Measurements from ENCODE around the gene RRP36.
A peak's percentile ranks its signal among the peaks of the same experiment; 100 is the strongest.

Gene RRP36

GRCh38 chr6:43013097-43013842, 8.2 kb upstream of the RRP36 start:
- no peaks in the 10 kb centered on the region for H3K27me3 ChIP-seq (ENCODE audit: insufficient read depth, low read length)
- no peak overlapping the region for H2AFZ ChIP-seq (ENCODE audit: low read depth, low read length)
- H3K4me1 ChIP-seq (ENCODE audit: insufficient read depth, low read length), result peaks cover 21% of the 10 kb centered on the region
- H3K4me3 ChIP-seq (ENCODE audit: low read length), result peak overlapping the region; percentile 89
- H3K36me3 ChIP-seq (ENCODE audit: insufficient read depth, low read length), result peaks cover 50% of the 10 kb centered on the region
- H3K9me3 ChIP-seq (ENCODE audit: low read length), result no peaks in the 10 kb centered on the region

- no peaks in the 10 kb centered on the region for H3K27me3 ChIP-seq (ENCODE audit: insufficient read depth, low read length)
- H2AFZ ChIP-seq (ENCODE audit: low read depth, low read length), result no peak within 1 kb of the TSS
- H3K9me3 ChIP-seq (ENCODE audit: low read length), result no peaks in the 10 kb centered on the region
- peak within 1 kb of the TSS; percentile 89 for H3K4me3 ChIP-seq (ENCODE audit: low read length)
- H3K36me3 ChIP-seq (ENCODE audit: insufficient read depth, low read length), result peaks cover 49% of the 10 kb centered on the region
- peaks cover 21% of the 10 kb centered on the region for H3K4me1 ChIP-seq (ENCODE audit: insufficient read depth, low read length)
These were observed 7.5 kb upstream of the RRP36 start, which contains the start of the genes KLHDC3 and MEA1 for GRCh38 chr6:43013843-43014433. Gene KLHDC3 (plus strand): TSS chr6:43014249. CDS start chr6:43017193, 2,944 bp downstream. Gene MEA1 (minus strand): TSS chr6:43013946. CDS start chr6:43013813, 133 bp downstream.

- Histone ChIP-seq H3K9me3 (ENCODE audit: low read length) (no peaks in the 10 kb centered on the region), H3K4me3 (ENCODE audit: low read length) (peak overlapping the region; percentile 89), H3K27me3 (ENCODE audit: insufficient read depth, low read length) (no peaks in the 10 kb centered on the region), H3K4me1 (ENCODE audit: insufficient read depth, low read length) (peaks cover 21% of the 10 kb centered on the region), H3K36me3 (ENCODE audit: insufficient read depth, low read length) (peaks cover 50% of the 10 kb centered on the region), H2AFZ (ENCODE audit: low read depth, low read length) (no peak overlapping the region)
These were observed 7.0 kb upstream of the RRP36 start for GRCh38 chr6:43014434-43014909.

GRCh38 chr6:43016176-43016942, 5.1 kb upstream of the RRP36 start:
- peaks cover 46% of the 10 kb centered on the region for H3K36me3 ChIP-seq (ENCODE audit: insufficient read depth, low read length)
- H2AFZ ChIP-seq (ENCODE audit: low read depth, low read length), result no peak overlapping the region
- no peaks in the 10 kb centered on the region for H3K9me3 ChIP-seq (ENCODE audit: low read length)
- H3K27me3 ChIP-seq (ENCODE audit: insufficient read depth, low read length), result no peaks in the 10 kb centered on the region
- no peak overlapping the region for H3K4me3 ChIP-seq (ENCODE audit: low read length)
- H3K4me1 ChIP-seq (ENCODE audit: insufficient read depth, low read length), result peaks cover 30% of the 10 kb centered on the region

- peaks cover 29% of the 10 kb centered on the region for H3K4me1 ChIP-seq (ENCODE audit: insufficient read depth, low read length)
- H2AFZ ChIP-seq (ENCODE audit: low read depth, low read length), result no peak overlapping the region
- no peaks in the 10 kb centered on the region for H3K9me3 ChIP-seq (ENCODE audit: low read length)
- no peaks in the 10 kb centered on the region for H3K27me3 ChIP-seq (ENCODE audit: insufficient read depth, low read length)
- H3K4me3 ChIP-seq (ENCODE audit: low read length), result no peak overlapping the region
- H3K36me3 ChIP-seq (ENCODE audit: insufficient read depth, low read length), result peaks cover 40% of the 10 kb centered on the region
These were observed 4.5 kb upstream of the RRP36 start for GRCh38 chr6:43016943-43017334.

- Histone ChIP-seq H3K9me3 (ENCODE audit: low read length) (no peaks in the 10 kb centered on the region), H2AFZ (ENCODE audit: low read depth, low read length) (no peak overlapping the region), H3K27me3 (ENCODE audit: insufficient read depth, low read length) (no peaks in the 10 kb centered on the region), H3K36me3 (ENCODE audit: insufficient read depth, low read length) (peaks cover 35% of the 10 kb centered on the region), H3K4me1 (ENCODE audit: insufficient read depth, low read length) (peaks cover 18% of the 10 kb centered on the region), H3K4me3 (ENCODE audit: low read length) (no peak overlapping the region)
These were observed 2.3 kb upstream of the RRP36 start for GRCh38 chr6:43019152-43019551.

GRCh38 chr6:43020052-43020705, 1.2 kb upstream of the RRP36 start:
- Histone ChIP-seq H3K36me3 (ENCODE audit: insufficient read depth, low read length) (peaks cover 45% of the 10 kb centered on the region), H3K4me1 (ENCODE audit: insufficient read depth, low read length) (peaks cover 11% of the 10 kb centered on the region), H3K27me3 (ENCODE audit: insufficient read depth, low read length) (no peaks in the 10 kb centered on the region), H3K4me3 (ENCODE audit: low read length) (no peak overlapping the region), H2AFZ (ENCODE audit: low read depth, low read length) (no peak overlapping the region), H3K9me3 (ENCODE audit: low read length) (no peaks in the 10 kb centered on the region)

GRCh38 chr6:43020847-43021246, 576 bp upstream of the RRP36 start:
- Histone ChIP-seq H2AFZ (ENCODE audit: low read depth, low read length) (peak overlapping the region; percentile 85), H3K9me3 (ENCODE audit: low read length) (no peaks in the 10 kb centered on the region), H3K27me3 (ENCODE audit: insufficient read depth, low read length) (no peaks in the 10 kb centered on the region), H3K4me3 (ENCODE audit: low read length) (peak overlapping the region; percentile 98), H3K36me3 (ENCODE audit: insufficient read depth, low read length) (peaks cover 50% of the 10 kb centered on the region), H3K4me1 (ENCODE audit: insufficient read depth, low read length) (peaks cover 9% of the 10 kb centered on the region)

GRCh38 chr6:43024436-43024835, 3.0 kb downstream of the RRP36 start:
- H3K4me3 ChIP-seq (ENCODE audit: low read length), result no peak overlapping the region
- no peaks in the 10 kb centered on the region for H3K27me3 ChIP-seq (ENCODE audit: insufficient read depth, low read length)
- H3K4me1 ChIP-seq (ENCODE audit: insufficient read depth, low read length), result peaks cover 9% of the 10 kb centered on the region
- H2AFZ ChIP-seq (ENCODE audit: low read depth, low read length), result no peak overlapping the region
- H3K9me3 ChIP-seq (ENCODE audit: low read length), result no peaks in the 10 kb centered on the region
- H3K36me3 ChIP-seq (ENCODE audit: insufficient read depth, low read length), result peaks cover 60% of the 10 kb centered on the region

GRCh38 chr6:43026365-43026764, 4.9 kb downstream of the RRP36 start:
- Histone ChIP-seq H3K9me3 (ENCODE audit: low read length) (no peaks in the 10 kb centered on the region), H2AFZ (ENCODE audit: low read depth, low read length) (no peak overlapping the region)

GRCh38 chr6:43029120-43029519, 7.7 kb downstream of the RRP36 start:
- no peaks in the 10 kb centered on the region for H3K27me3 ChIP-seq (ENCODE audit: insufficient read depth, low read length)
- no peaks in the 10 kb centered on the region for H3K9me3 ChIP-seq (ENCODE audit: low read length)
- H3K36me3 ChIP-seq (ENCODE audit: insufficient read depth, low read length), result peaks cover 74% of the 10 kb centered on the region
- no peak overlapping the region for H3K4me3 ChIP-seq (ENCODE audit: low read length)
- no peaks in the 10 kb centered on the region for H3K4me1 ChIP-seq (ENCODE audit: insufficient read depth, low read length)
- no peak overlapping the region for H2AFZ ChIP-seq (ENCODE audit: low read depth, low read length)

More at GRCh38 chr6:43026365-43026764, 4.9 kb downstream of the RRP36 start:
- Histone ChIP-seq H3K4me3 (ENCODE audit: low read length) (no peak overlapping the region), H3K27me3 (ENCODE audit: insufficient read depth, low read length) (no peaks in the 10 kb centered on the region), H3K4me1 (ENCODE audit: insufficient read depth, low read length) (no peaks in the 10 kb centered on the region), H3K36me3 (ENCODE audit: insufficient read depth, low read length) (peaks cover 56% of the 10 kb centered on the region)

- Histone ChIP-seq H3K36me3 (ENCODE audit: insufficient read depth, low read length) (peaks cover 64% of the 10 kb centered on the region), H3K4me1 (ENCODE audit: insufficient read depth, low read length) (no peaks in the 10 kb centered on the region), H3K9me3 (ENCODE audit: low read length) (no peaks in the 10 kb centered on the region), H3K4me3 (ENCODE audit: low read length) (no peak overlapping the region), H3K27me3 (ENCODE audit: insufficient read depth, low read length) (no peaks in the 10 kb centered on the region), H2AFZ (ENCODE audit: low read depth, low read length) (no peak overlapping the region)
These were observed 10.9 kb downstream of the RRP36 start for GRCh38 chr6:43032326-43032725.
